Coronary artery (tissue), 2 donors: ENCODE results near the gene ELP2.

Experiments used
- DNase-seq: peaks from one replicate; pipeline ENCODE4 v3.0.0-alpha.2; 2017; ENCODE audit warnings: low spot score
- H3K27ac ChIP-seq, 2 donors: fragments of 200-600 bp; sonication (generic); one replicate each; pipeline ENCODE4 v1.5.1; 2016 to 2019
- H3K4me3 ChIP-seq: fragments of 200-600 bp; sonication (generic); 2 replicates; pipeline ENCODE4 v1.5.1; 2016; ENCODE audit warnings: mild to moderate bottlenecking, moderate library complexity
- TF ChIP-seq, protein P1 (sequence below): fragments of 200-600 bp; sonication (generic); IDR thresholded peaks from one replicate; pipeline ENCODE4 v1.5.1; 2019; ENCODE audit warnings: antibody characterized with exemption

The ELP2 gene

GRCh38 chr18:36194600-36195315, 65.1 kb downstream of the ELP2 start:
- H3K27ac ChIP-seq = no peak overlapping the region
- TF ChIP-seq, protein P1, sequence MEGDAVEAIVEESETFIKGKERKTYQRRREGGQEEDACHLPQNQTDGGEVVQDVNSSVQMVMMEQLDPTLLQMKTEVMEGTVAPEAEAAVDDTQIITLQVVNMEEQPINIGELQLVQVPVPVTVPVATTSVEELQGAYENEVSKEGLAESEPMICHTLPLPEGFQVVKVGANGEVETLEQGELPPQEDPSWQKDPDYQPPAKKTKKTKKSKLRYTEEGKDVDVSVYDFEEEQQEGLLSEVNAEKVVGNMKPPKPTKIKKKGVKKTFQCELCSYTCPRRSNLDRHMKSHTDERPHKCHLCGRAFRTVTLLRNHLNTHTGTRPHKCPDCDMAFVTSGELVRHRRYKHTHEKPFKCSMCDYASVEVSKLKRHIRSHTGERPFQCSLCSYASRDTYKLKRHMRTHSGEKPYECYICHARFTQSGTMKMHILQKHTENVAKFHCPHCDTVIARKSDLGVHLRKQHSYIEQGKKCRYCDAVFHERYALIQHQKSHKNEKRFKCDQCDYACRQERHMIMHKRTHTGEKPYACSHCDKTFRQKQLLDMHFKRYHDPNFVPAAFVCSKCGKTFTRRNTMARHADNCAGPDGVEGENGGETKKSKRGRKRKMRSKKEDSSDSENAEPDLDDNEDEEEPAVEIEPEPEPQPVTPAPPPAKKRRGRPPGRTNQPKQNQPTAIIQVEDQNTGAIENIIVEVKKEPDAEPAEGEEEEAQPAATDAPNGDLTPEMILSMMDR = no peak
- H3K4me3 ChIP-seq = no peak overlapping the region
- DNase-seq = no peak

DNA sequence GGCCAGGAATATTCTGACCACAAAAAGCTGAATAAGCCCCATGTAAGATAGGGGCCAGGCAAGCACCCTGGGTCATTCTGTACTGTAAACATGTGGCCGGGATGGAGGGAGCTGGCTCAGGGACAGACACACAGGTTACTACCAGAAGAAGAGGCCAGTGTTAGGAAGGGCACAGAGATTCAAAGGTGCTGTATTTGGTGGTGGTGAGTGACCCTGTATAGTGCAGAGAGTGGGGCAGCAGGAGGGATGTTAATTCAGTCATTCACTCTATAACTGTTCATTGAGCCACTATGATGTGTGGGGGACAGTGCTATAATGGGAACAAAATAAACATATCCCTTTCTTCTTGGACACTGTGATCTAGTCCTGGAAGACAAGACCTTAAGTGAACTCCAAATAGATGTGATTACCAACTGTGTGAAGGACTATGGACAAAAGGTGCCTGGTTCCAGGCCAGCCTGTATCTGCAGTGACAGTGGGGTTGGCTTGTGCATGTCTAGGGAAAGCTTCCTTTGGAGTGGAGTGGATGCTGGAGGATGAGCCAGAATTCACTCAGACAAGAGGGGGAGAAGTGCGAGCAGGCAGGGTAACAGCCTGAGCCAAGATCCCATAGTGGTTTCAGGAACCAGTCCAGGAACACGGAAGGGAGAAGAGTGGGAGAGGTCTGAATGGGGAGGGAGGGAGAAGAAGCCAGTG, 65.9 kb downstream of the ELP2 start:
- TF ChIP-seq, protein P1 = no peak
- no peak overlapping the region for H3K27ac ChIP-seq
- DNase-seq = no peak
- H3K4me3 ChIP-seq = no peak overlapping the region

DNA sequence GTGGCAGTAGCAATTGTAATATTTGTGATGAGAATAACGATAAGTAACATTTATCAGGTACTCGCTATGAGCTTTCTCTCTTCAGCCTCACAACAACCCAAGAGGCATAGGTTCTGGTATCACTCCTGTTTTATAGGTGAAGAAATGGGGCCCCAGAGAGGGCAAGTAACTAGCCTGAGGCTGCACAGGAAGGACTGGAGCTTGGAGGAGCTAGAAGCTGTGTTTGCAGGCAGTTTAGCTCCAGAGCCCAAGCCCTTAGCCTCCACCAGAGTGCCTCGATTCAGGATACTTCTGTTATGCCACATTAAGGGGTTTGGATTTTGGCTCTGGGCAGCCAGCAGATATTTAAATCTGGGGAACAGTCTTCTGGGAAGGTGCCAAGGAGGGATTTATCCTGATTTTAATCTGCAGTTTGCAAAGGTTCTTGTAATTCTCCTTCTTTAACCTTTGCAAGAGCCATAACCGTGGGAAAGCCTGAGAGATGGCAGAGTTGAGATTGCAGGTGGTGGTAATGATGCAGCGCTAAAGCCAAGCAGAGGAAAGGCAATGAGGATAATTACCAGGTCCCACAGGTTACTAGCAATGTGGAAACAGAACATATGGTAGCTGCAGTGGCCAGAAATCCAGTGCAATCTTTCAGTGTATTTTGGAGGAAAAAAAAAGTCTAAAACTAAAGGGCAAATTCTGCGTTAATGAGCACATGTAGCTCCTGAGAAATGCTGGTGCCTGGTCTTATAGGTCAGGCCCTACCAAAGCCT, 66.7 kb downstream of the ELP2 start:
- TF ChIP-seq, protein P1 = no peak
- DNase-seq = no peak
- no peak overlapping the region for H3K4me3 ChIP-seq
- no peak overlapping the region for H3K27ac ChIP-seq

GRCh38 chr18:36197511-36198166, 67.9 kb downstream of the ELP2 start:
- TF ChIP-seq, protein P1 = no peak
- Histone ChIP-seq H3K27ac (no peak overlapping the region), H3K4me3 (no peak overlapping the region)
- DNase-seq = no peak

DNA sequence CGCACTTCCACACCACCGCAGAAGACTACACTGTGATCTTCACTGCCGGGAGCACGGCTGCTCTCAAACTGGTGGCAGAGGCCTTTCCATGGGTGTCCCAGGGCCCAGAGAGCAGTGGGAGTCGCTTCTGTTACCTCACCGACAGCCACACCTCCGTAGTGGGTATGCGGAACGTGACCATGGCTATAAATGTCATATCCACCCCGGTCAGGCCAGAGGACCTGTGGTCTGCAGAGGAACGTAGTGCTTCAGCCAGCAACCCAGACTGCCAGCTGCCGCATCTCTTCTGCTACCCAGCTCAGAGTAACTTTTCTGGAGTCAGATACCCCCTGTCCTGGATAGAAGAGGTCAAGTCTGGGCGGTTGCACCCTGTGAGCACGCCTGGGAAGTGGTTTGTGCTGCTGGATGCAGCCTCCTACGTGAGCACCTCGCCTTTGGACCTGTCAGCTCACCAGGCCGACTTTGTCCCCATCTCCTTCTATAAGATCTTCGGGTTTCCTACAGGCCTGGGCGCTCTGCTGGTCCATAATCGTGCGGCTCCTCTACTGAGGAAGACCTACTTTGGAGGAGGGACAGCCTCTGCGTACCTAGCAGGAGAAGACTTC, 70.1 kb downstream of the ELP2 start:
- DNase-seq = no peak
- TF ChIP-seq, protein P1 = no peak
- Histone ChIP-seq H3K27ac (no peak overlapping the region), H3K4me3 (no peak overlapping the region)

GRCh38 chr18:36200354-36200771, 70.7 kb downstream of the ELP2 start:
- Histone ChIP-seq H3K27ac (no peak overlapping the region), H3K4me3 (no peak overlapping the region)
- TF ChIP-seq, protein P1 = no peak
- DNase-seq = no peak
